HFF-Myc (cell line): ENCODE measurements around the gene RPL29.

Experiments used
- DNase-seq: peaks from one replicate; pipeline ENCODE4 v3.0.0-alpha.2; 2011; ENCODE audit warnings: low read depth; ENCODE audit errors: extremely low read depth
- H3K4me3 ChIP-seq: replicated peaks from 2 replicates; pipeline ENCODE4 v1.5.1; 2011; ENCODE audit warnings: low read depth, mild to moderate bottlenecking, control low read depth, low read length
- CTCF ChIP-seq: IDR thresholded peaks from 2 replicates; pipeline ENCODE4 v1.5.1; 2012; ENCODE audit warnings: mild to moderate bottlenecking, low read depth, low read length, control low read depth; ENCODE audit errors: missing control alignments

Gene RPL29

DNA sequence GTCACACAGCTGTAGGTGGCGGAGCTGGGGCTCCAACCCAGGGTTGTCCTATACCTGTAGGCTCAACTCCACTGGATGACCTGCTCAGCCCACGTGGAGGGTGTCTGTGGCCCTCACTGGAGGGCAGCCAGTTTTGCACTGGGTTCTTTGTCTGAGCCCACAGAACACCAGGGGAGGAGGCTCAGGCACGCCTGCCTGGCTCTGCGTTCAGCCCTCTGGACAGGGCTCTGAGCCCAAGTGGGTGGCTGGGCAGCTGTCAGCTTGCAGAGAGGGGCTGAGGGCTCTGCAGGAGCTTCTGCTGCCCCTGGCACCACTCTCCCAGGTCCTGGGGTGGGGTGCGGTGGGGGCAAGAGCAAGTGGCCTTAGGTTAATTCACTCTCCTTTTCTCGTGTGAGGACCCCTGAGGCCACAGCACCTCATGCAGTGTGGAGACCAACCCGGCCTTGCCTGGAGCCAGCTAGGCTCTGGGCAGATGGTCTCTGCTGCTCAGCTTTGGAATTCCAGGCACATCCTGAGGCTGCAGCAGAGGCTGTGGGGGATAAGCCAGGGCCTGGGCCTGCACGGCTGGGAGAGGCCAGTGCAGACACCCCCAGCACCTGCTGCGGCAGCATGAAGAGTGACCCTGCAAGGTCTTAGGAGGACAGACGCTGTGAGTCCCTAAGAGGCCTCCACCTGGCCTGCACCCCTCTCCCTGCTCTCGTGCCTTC is 37.2 kb upstream of the RPL29 start:
- H3K4me3 ChIP-seq: no peak overlapping the region
- no peak for DNase-seq
- TF ChIP-seq CTCF: no peak

DNA sequence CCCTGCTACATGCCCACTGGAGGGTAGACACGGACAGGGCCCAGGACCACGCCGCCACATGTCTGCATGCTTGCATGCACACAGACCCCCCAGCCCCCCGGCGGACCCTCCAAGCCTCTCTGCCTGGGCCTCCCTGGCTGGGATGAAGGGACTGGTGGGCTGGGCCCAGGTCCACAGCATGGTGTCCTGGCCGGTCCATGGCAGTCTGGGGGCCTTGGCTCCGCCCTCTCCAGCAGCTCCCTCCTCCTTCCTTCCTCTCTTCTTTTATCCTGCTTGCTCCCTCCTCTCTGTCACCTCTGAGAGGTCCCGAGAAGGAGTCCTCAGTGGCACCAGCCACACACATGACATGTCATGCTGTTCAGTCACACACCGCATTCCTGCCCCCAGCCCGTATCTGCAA is 36.2 kb upstream of the RPL29 start:
- no peak overlapping the region for H3K4me3 ChIP-seq
- DNase-seq: no peak
- no peak for TF ChIP-seq CTCF

DNA sequence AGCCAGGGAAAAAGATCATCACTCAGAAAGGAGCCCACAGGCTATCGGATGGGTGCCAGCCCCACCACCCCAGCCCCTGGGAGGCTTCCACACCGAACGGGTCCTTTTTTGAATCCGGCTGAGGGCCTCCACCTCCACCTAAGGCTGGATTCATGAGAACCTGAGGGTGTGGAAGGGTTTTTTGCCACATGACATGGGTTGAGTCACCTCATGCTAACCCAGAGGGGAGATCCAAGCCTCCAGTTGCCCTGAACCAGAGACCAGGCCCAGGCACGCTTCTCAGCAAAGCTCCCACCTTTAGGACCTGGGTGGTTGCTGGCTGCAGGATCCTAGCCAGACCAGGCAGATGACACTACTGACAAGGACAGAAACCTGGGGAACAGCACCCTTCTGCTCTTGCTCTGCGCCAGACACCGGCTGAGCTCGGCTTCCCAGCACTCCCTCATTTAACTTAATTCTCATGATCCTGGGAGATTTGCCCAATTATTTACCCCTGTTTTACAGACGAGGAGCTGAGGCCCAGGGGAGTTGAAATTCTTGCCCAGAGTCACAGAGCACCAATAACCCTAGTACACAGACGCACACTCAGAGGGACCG is 35.1 kb upstream of the RPL29 start:
- no peak for TF ChIP-seq CTCF
- no peak overlapping the region for H3K4me3 ChIP-seq
- no peak for DNase-seq

DNA sequence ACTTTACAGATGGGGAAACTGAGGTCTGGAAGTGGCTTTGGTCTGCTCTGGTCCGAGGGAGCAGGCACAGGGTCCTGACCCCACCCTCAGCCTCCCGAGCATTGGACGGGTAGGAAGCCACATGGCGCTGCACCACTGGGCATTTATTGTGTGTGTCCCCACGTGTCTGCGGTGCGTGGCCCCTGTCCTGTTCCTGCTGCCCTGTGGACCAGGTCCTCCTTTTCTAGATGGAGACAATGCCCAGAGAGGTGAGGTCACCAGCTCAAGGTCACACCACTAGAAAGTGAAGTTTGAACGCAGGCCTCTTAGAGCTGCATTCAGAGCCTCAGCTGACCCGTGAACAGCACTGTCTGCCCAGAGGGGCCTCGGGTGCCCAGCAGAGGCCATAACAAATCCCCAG is 33.8 kb upstream of the RPL29 start:
- no peak overlapping the region for H3K4me3 ChIP-seq
- DNase-seq: no peak
- no peak for TF ChIP-seq CTCF

DNA sequence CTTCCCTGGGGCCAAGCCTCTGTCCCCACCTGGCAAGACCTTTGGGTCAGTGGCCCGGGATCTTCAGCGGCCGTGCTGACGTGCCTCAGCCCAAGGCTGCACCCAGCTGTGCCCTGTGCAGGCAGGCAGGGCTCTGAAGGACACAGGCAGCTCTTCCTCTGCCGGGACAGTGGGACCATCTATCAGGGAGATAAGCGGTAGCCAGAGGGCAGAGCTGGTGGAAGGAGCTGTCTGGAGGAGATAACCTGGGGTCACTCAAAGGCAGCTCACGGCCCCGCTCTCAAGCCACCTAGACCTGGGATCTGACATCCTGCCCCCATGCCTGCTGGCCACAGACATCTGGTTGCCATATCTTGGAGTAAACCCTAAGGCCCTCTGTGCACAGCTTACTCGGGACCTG is 33.4 kb upstream of the RPL29 start:
- DNase-seq: no peak
- TF ChIP-seq CTCF: no peak
- H3K4me3 ChIP-seq: no peak overlapping the region

DNA sequence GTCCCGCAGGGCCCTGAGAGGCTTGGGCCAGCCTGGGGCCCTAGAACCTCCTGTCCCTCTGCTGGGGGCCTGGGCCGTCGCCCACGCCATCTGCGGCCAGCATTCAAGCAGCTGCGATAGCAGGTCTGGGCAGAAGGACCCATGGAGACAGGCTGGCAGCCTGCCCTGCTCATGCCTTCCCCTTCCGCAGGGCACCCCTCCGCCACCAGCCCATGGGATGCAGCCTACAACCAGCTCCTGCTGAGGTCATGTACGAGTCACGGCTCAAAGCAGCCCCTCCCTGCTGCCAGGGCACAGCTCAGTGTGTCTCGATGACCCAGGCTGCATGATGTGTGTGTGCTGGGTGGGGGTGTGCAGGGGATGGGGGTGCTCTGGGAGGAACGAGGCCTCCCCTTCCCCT is 32.9 kb upstream of the RPL29 start:
- DNase-seq: no peak
- no peak for TF ChIP-seq CTCF
- no peak overlapping the region for H3K4me3 ChIP-seq
